HEK293 (cell line): Measurements from ENCODE around the gene SEC22C.

ENCODE experiments used
- CTCF ChIA-PET: fragments of 350-600 bp; formaldehyde crosslinking; extraction: SDS; loops from one replicate; lab custom pipeline; 2021; ENCODE audit warnings: antibody characterized with exemption; lab: Yijun Ruan, JAX
- POLR2A ChIA-PET: fragments of 300-600 bp; formaldehyde crosslinking; extraction: SDS; loops from one replicate; lab custom pipeline; 2020; ENCODE audit warnings: antibody characterized with exemption, inconsistent platforms; lab: Yijun Ruan, JAX
- H3K27ac ChIP-seq: fragments of 200-500 bp; sonication (Bioruptor generic); 2 replicates; pipeline ENCODE4 v1.5.1; 2014; ENCODE audit warnings: low read depth, low read length, control low read depth, inconsistent platforms; ENCODE audit errors: extremely low read depth
- H3K36me3 ChIP-seq, 2 experiments: fragments of 200-500 bp in 1 of 2; sonication (Bioruptor generic) in 1 of 2; 1 replicate in 1 of 2; 2 replicates in 1 of 2; pipeline ENCODE4 v1.5.1; 2014 to 2017; ENCODE audit warnings: inconsistent platforms in 2 of 2, low read length in 2 of 2; ENCODE audit not compliant: control insufficient read depth in 2 of 2, insufficient read depth in 1 of 2
- H3K4me1 ChIP-seq: fragments of 200-500 bp; sonication (Bioruptor generic); 2 replicates; pipeline ENCODE4 v1.5.1; 2014; ENCODE audit warnings: mild to moderate bottlenecking, low read length, inconsistent platforms; ENCODE audit not compliant: control insufficient read depth, insufficient read depth
- H3K4me3 ChIP-seq: 2 replicates; pipeline ENCODE4 v1.5.1; 2011; ENCODE audit warnings: low read depth, mild to moderate bottlenecking, control low read depth, low read length, moderate library complexity
- H3K9me3 ChIP-seq: fragments of 200-500 bp; sonication (Bioruptor generic); 2 replicates; pipeline ENCODE4 v1.5.1; 2014; ENCODE audit warnings: low read depth, low read length, inconsistent platforms; ENCODE audit not compliant: control insufficient read depth, insufficient read depth
- EGR2 ChIP-seq: fragments of 450-650 bp; formaldehyde crosslinking; IDR thresholded peaks from 2 replicates; pipeline ENCODE4 v1.5.1; 2016; ENCODE audit warnings: low read depth, missing biosample characterization, missing genetic modification characterization
- GLI4 ChIP-seq: fragments of 450-650 bp; formaldehyde crosslinking; IDR thresholded peaks from 2 replicates; pipeline ENCODE4 v1.5.1; 2016; ENCODE audit warnings: missing biosample characterization, missing genetic modification characterization
- KLF1 ChIP-seq: fragments of 450-650 bp; formaldehyde crosslinking; IDR thresholded peaks from 2 replicates; pipeline ENCODE4 v1.5.1; 2016; ENCODE audit warnings: missing biosample characterization, missing genetic modification characterization
- MEIS1 ChIP-seq: sonication (generic); formaldehyde crosslinking; IDR thresholded peaks from 2 replicates; pipeline ENCODE4 v1.8.1; 2022; ENCODE audit warnings: missing genetic modification reagents, mild to moderate bottlenecking, borderline replicate concordance
- TCF7L2 ChIP-seq: IDR thresholded peaks from 2 replicates; pipeline ENCODE4 v1.6.1; 2011; ENCODE audit warnings: low read depth, mild to moderate bottlenecking, inconsistent platforms, low read length, moderate library complexity, borderline replicate concordance
- ZNF10 ChIP-seq: fragments of 450-650 bp; formaldehyde crosslinking; IDR thresholded peaks from 2 replicates; pipeline ENCODE4 v1.5.1; 2017; ENCODE audit warnings: missing biosample characterization, missing genetic modification characterization
- ZNF132 ChIP-seq: fragments of 450-650 bp; formaldehyde crosslinking; IDR thresholded peaks from 2 replicates; pipeline ENCODE4 v1.5.1; 2017; ENCODE audit warnings: missing biosample characterization, missing genetic modification characterization, borderline replicate concordance
- ZNF174 ChIP-seq: fragments of 450-650 bp; formaldehyde crosslinking; IDR thresholded peaks from 2 replicates; pipeline ENCODE4 v1.5.0; 2017; ENCODE audit warnings: missing biosample characterization, mild to moderate bottlenecking, missing genetic modification characterization
- ZNF23 ChIP-seq: fragments of 450-650 bp; formaldehyde crosslinking; IDR thresholded peaks from 2 replicates; pipeline ENCODE4 v1.5.1; 2016; ENCODE audit warnings: missing biosample characterization, missing genetic modification characterization, borderline replicate concordance
- ZNF324 ChIP-seq: fragments of 450-650 bp; formaldehyde crosslinking; IDR thresholded peaks from 2 replicates; pipeline ENCODE4 v1.5.1; 2016; ENCODE audit warnings: missing biosample characterization, missing genetic modification characterization
- ZNF416 ChIP-seq: fragments of 450-650 bp; formaldehyde crosslinking; IDR thresholded peaks from 2 replicates; pipeline ENCODE4 v1.5.1; 2016; ENCODE audit warnings: missing biosample characterization, missing genetic modification characterization
- ZNF426 ChIP-seq: fragments of 450-650 bp; formaldehyde crosslinking; IDR thresholded peaks from 2 replicates; pipeline ENCODE4 v1.5.1; 2017; ENCODE audit warnings: missing biosample characterization, missing genetic modification characterization, mild to moderate bottlenecking, inconsistent platforms, moderate library complexity
- ZNF514 ChIP-seq: fragments of 450-650 bp; formaldehyde crosslinking; IDR thresholded peaks from 2 replicates; pipeline ENCODE4 v1.5.1; 2016; ENCODE audit warnings: missing biosample characterization, missing genetic modification characterization
- ZNF521 ChIP-seq: fragments of 450-650 bp; formaldehyde crosslinking; IDR thresholded peaks from 2 replicates; pipeline ENCODE4 v1.5.1; 2017; ENCODE audit warnings: missing biosample characterization, mild to moderate bottlenecking, missing genetic modification characterization
- ZNF530 ChIP-seq: fragments of 450-650 bp; formaldehyde crosslinking; IDR thresholded peaks from 2 replicates; pipeline ENCODE4 v1.5.1; 2016; ENCODE audit warnings: low read depth, missing biosample characterization, missing genetic modification characterization
- ZNF555 ChIP-seq: fragments of 450-650 bp; formaldehyde crosslinking; conservative IDR thresholded peaks from 2 replicates; pipeline ENCODE4 v1.5.1; 2017; ENCODE audit warnings: missing biosample characterization, mild to moderate bottlenecking, missing genetic modification characterization, inconsistent platforms
- ZNF596 ChIP-seq: fragments of 450-650 bp; IDR thresholded peaks from 2 replicates; pipeline ENCODE4 v1.5.0; 2018; ENCODE audit warnings: missing biosample characterization, mild to moderate bottlenecking, missing genetic modification characterization, moderate library complexity
- ZNF621 ChIP-seq: fragments of 450-650 bp; formaldehyde crosslinking; IDR thresholded peaks from 2 replicates; pipeline ENCODE4 v1.5.1; 2017; ENCODE audit warnings: missing biosample characterization, missing genetic modification characterization
- ZNF658 ChIP-seq: fragments of 450-650 bp; formaldehyde crosslinking; IDR thresholded peaks from 2 replicates; pipeline ENCODE4; 2016; ENCODE audit warnings: missing biosample characterization, missing genetic modification characterization
- ZNF660 ChIP-seq: fragments of 450-650 bp; IDR thresholded peaks from 2 replicates; pipeline ENCODE4 v1.5.1; 2018; ENCODE audit warnings: missing biosample characterization, mild to moderate bottlenecking, missing genetic modification characterization
- ZNF776 ChIP-seq: fragments of 450-650 bp; formaldehyde crosslinking; IDR thresholded peaks from 2 replicates; pipeline ENCODE4 v1.5.0; 2017; ENCODE audit warnings: missing biosample characterization, missing genetic modification characterization, borderline replicate concordance
- ZSCAN23 ChIP-seq: fragments of 450-650 bp; formaldehyde crosslinking; IDR thresholded peaks from 2 replicates; pipeline ENCODE4 v1.5.1; 2016; ENCODE audit warnings: missing biosample characterization, missing genetic modification characterization
- ZXDB ChIP-seq: fragments of 450-650 bp; formaldehyde crosslinking; IDR thresholded peaks from 2 replicates; pipeline ENCODE4 v1.5.1; 2016; ENCODE audit warnings: missing biosample characterization, missing genetic modification characterization
- TF ChIP-seq, protein P1 (sequence below): IDR thresholded peaks from 2 replicates; pipeline ENCODE4 v1.6.1; 2011; ENCODE audit warnings: mild to moderate bottlenecking, low read depth, low read length, borderline replicate concordance
- TF ChIP-seq, protein P2 (sequence below): fragments of 450-650 bp; formaldehyde crosslinking; IDR thresholded peaks from 2 replicates; pipeline ENCODE4 v1.5.1; 2016; ENCODE audit warnings: missing biosample characterization, missing genetic modification characterization
- TF ChIP-seq, protein P3 (sequence below): fragments of 450-650 bp; formaldehyde crosslinking; IDR thresholded peaks from 2 replicates; pipeline ENCODE4 v1.5.1; 2016; ENCODE audit warnings: missing biosample characterization, missing genetic modification characterization
- TF ChIP-seq, protein P4 (sequence below): fragments of 450-650 bp; formaldehyde crosslinking; IDR thresholded peaks from 2 replicates; pipeline ENCODE4 v1.5.1; 2016; ENCODE audit warnings: missing biosample characterization, missing genetic modification characterization
- TF ChIP-seq, protein P5 (sequence below): fragments of 450-650 bp; formaldehyde crosslinking; IDR thresholded peaks from 2 replicates; pipeline ENCODE4 v1.5.1; 2016; ENCODE audit warnings: missing biosample characterization, missing genetic modification characterization

SEC22C gene

DNA sequence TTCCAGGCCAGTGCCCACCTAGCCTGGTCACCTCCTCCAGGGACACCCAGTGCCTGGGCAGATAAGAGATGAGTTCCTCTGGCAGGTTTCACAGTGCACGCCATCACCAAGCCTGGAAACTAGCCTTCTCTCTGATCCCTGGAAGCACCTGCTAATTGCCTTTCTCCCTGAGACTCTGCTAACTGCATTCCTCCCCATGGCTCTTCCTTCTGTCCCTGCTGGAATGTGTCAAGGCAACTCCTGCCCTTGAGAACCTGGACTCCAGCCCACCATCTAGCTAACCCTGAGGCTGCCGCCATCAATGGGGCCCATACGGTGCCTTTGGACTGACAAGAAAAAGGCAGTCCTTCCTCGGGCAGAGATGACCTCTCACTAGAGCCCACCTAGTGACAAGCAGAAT, 60.9 kb downstream of the SEC22C start:
- no peaks in the 10 kb centered on the region for H3K36me3 ChIP-seq
- H3K27ac ChIP-seq: no peak overlapping the region
- no peaks in the 10 kb centered on the region for H3K4me1 ChIP-seq
- POLR2A ChIA-PET: no interaction called here
- no peak overlapping the region for H3K4me3 ChIP-seq
- TF ChIP-seq ZNF416: no peak
- no peak for TF ChIP-seq ZNF521 (tag by site-specific recombination)
- no peak for TF ChIP-seq GLI4 (tag by site-specific recombination)
- no peak for TF ChIP-seq TCF7L2
- TF ChIP-seq MEIS1 (CRISPR knock-in tag): no peak
- TF ChIP-seq ZNF658 (tag by site-specific recombination): no peak
- no peak for TF ChIP-seq ZXDB (tag by site-specific recombination)
- TF ChIP-seq, protein P1, sequence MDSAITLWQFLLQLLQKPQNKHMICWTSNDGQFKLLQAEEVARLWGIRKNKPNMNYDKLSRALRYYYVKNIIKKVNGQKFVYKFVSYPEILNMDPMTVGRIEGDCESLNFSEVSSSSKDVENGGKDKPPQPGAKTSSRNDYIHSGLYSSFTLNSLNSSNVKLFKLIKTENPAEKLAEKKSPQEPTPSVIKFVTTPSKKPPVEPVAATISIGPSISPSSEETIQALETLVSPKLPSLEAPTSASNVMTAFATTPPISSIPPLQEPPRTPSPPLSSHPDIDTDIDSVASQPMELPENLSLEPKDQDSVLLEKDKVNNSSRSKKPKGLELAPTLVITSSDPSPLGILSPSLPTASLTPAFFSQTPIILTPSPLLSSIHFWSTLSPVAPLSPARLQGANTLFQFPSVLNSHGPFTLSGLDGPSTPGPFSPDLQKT: no peak
- TF ChIP-seq ZNF596 (tag by site-specific recombination): no peak
- no peak for TF ChIP-seq ZNF776 (tag by site-specific recombination)
- TF ChIP-seq, protein P2, sequence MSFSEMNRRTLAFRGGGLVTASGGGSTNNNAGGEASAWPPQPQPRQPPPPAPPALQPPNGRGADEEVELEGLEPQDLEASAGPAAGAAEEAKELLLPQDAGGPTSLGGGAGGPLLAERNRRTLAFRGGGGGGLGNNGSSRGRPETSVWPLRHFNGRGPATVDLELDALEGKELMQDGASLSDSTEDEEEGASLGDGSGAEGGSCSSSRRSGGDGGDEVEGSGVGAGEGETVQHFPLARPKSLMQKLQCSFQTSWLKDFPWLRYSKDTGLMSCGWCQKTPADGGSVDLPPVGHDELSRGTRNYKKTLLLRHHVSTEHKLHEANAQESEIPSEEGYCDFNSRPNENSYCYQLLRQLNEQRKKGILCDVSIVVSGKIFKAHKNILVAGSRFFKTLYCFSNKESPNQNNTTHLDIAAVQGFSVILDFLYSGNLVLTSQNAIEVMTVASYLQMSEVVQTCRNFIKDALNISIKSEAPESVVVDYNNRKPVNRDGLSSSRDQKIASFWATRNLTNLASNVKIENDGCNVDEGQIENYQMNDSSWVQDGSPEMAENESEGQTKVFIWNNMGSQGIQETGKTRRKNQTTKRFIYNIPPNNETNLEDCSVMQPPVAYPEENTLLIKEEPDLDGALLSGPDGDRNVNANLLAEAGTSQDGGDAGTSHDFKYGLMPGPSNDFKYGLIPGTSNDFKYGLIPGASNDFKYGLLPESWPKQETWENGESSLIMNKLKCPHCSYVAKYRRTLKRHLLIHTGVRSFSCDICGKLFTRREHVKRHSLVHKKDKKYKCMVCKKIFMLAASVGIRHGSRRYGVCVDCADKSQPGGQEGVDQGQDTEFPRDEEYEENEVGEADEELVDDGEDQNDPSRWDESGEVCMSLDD: no peak
- no peak for TF ChIP-seq ZNF426 (tag by site-specific recombination)
- no peak for TF ChIP-seq ZNF530
- no peak for TF ChIP-seq ZNF132
- H3K9me3 ChIP-seq: no peaks in the 10 kb centered on the region
- CTCF ChIA-PET: no interaction called here

DNA sequence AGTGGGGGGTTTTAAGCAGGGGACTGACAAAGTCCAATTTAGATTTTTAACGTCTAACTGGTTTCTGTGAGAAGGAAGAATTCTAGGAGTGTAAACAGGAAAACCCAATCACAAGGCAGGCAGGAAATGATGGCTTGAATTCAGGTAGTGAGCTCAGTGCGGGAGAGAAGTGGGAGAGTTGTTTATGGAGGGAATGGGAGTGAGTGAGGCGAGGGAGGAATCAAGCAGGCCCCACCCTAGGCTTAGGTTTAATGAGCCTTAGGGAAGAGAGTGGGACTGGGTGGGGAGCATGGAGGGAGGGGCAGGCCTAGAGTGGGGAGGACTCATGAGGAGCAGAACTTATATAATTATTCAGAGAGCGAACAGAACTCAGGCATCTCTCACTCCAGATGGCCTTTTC, 61.4 kb downstream of the SEC22C start:
- Histone ChIP-seq H3K27ac (no peak overlapping the region), H3K4me3 (no peak overlapping the region), H3K9me3 (no peaks in the 10 kb centered on the region), H3K36me3 (no peaks in the 10 kb centered on the region), H3K4me1 (no peaks in the 10 kb centered on the region)
- TF ChIP-seq ZNF23 (tag by site-specific recombination): no peak
- peak; percentile 92 for TF ChIP-seq KLF1 (tag by site-specific recombination)
- no peak for TF ChIP-seq ZNF426 (tag by site-specific recombination)
- TF ChIP-seq, protein P3, sequence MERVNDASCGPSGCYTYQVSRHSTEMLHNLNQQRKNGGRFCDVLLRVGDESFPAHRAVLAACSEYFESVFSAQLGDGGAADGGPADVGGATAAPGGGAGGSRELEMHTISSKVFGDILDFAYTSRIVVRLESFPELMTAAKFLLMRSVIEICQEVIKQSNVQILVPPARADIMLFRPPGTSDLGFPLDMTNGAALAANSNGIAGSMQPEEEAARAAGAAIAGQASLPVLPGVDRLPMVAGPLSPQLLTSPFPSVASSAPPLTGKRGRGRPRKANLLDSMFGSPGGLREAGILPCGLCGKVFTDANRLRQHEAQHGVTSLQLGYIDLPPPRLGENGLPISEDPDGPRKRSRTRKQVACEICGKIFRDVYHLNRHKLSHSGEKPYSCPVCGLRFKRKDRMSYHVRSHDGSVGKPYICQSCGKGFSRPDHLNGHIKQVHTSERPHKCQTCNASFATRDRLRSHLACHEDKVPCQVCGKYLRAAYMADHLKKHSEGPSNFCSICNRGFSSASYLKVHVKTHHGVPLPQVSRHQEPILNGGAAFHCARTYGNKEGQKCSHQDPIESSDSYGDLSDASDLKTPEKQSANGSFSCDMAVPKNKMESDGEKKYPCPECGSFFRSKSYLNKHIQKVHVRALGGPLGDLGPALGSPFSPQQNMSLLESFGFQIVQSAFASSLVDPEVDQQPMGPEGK (tag by site-specific recombination): no peak
- TF ChIP-seq ZNF174 (tag by site-specific recombination): no peak
- no peak for TF ChIP-seq ZNF10 (tag by site-specific recombination)
- TF ChIP-seq ZNF416: no peak
- no peak for TF ChIP-seq ZSCAN23 (tag by site-specific recombination)
- no peak for TF ChIP-seq ZNF324 (tag by site-specific recombination)
- TF ChIP-seq, protein P4, sequence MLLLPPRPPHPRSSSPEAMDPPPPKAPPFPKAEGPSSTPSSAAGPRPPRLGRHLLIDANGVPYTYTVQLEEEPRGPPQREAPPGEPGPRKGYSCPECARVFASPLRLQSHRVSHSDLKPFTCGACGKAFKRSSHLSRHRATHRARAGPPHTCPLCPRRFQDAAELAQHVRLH (tag by site-specific recombination): no peak
- peak; percentile 55; the same call in 1 of the 2 replicates for TF ChIP-seq EGR2 (tag by site-specific recombination)
- TF ChIP-seq ZNF621 (tag by site-specific recombination): no peak
- TF ChIP-seq ZNF555 (tag by site-specific recombination): no peak
- TF ChIP-seq ZNF660 (tag by site-specific recombination): no peak
- TF ChIP-seq ZNF514 (tag by site-specific recombination): no peak
- TF ChIP-seq, protein P5, sequence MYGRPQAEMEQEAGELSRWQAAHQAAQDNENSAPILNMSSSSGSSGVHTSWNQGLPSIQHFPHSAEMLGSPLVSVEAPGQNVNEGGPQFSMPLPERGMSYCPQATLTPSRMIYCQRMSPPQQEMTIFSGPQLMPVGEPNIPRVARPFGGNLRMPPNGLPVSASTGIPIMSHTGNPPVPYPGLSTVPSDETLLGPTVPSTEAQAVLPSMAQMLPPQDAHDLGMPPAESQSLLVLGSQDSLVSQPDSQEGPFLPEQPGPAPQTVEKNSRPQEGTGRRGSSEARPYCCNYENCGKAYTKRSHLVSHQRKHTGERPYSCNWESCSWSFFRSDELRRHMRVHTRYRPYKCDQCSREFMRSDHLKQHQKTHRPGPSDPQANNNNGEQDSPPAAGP (tag by site-specific recombination): 0 out of 2 replicates have a peak, but pooled peaks have one; percentile 36
- CTCF ChIA-PET: no interaction called here
- POLR2A ChIA-PET: no interaction called here
